Keratinocyte (primary cell): Measurements from ENCODE around the gene LRRC31. TPM values are rescaled to one million over a fixed set of nuclear protein-coding genes. Genes with fewer than 3 reads are reported as not detected.

ENCODE experiments used
- DNase-seq: peaks from one replicate; pipeline ENCODE4 v3.0.0-alpha.2; 2011; ENCODE audit warnings: low read depth, missing footprints, low spot score
- FAIRE-seq: peaks from 2 replicates; lab custom pipeline; 2011; peaks lifted over from hg19 to GRCh38; lab: Jason Lieb, UNC
- H2AFZ ChIP-seq: 2 replicates; pipeline ENCODE4 v1.6.0; 2012; ENCODE audit warnings: low read length, control low read depth, inconsistent platforms; ENCODE audit not compliant: control insufficient read depth
- H3K27ac ChIP-seq: 2 replicates; pipeline ENCODE4 v1.5.1; 2011; ENCODE audit warnings: low read length; ENCODE audit not compliant: control insufficient read depth, insufficient read depth
- H3K27me3 ChIP-seq: 3 replicates; pipeline ENCODE4 v1.6.0; 2011; ENCODE audit warnings: low read length; ENCODE audit not compliant: control insufficient read depth, insufficient read depth; ENCODE audit errors: extremely low read depth
- H3K36me3 ChIP-seq, 2 experiments: 2 replicates in 1 of 2; 3 replicates in 1 of 2; pipeline ENCODE4 v1.5.1; 2011; ENCODE audit warnings: low read length in 2 of 2, mild to moderate bottlenecking in 1 of 2; ENCODE audit not compliant: control insufficient read depth in 2 of 2, insufficient read depth in 2 of 2; ENCODE audit errors: extremely low read depth in 1 of 2
- H3K4me1 ChIP-seq: 3 replicates; pipeline ENCODE4 v1.5.1; 2011; ENCODE audit warnings: low read length; ENCODE audit not compliant: control insufficient read depth, insufficient read depth; ENCODE audit errors: extremely low read depth
- H3K4me2 ChIP-seq: 3 replicates; pipeline ENCODE4 v1.6.0; 2011; ENCODE audit warnings: low read depth, low read length; ENCODE audit not compliant: control insufficient read depth, insufficient read depth; ENCODE audit errors: extremely low read depth
- H3K4me3 ChIP-seq, 3 experiments: fragments of 200-600 bp in 1 of 3; sonication (generic) in 1 of 3; 2 replicates in 2 of 3; 3 replicates in 1 of 3; pipeline ENCODE4 v1.5.1; 2011 to 2016; ENCODE audit warnings: low read length in 3 of 3, mild to moderate bottlenecking in 3 of 3, control low read depth in 2 of 3, inconsistent platforms in 1 of 3, low read depth in 1 of 3, mixed read lengths in 1 of 3, mixed run types in 1 of 3, moderate library complexity in 1 of 3; ENCODE audit not compliant: control insufficient read depth in 2 of 3, insufficient read depth in 2 of 3; ENCODE audit errors: extremely low read depth in 1 of 3
- H3K79me2 ChIP-seq: 2 replicates; pipeline ENCODE4 v1.6.0; 2012; ENCODE audit warnings: low read length; ENCODE audit not compliant: control insufficient read depth, insufficient read depth
- H3K9ac ChIP-seq: 3 replicates; pipeline ENCODE4 v1.6.0; 2011; ENCODE audit warnings: low read length; ENCODE audit not compliant: control insufficient read depth, insufficient read depth; ENCODE audit errors: extremely low read depth
- H3K9me1 ChIP-seq: 3 replicates; pipeline ENCODE4 v1.6.0; 2011; ENCODE audit warnings: low read length; ENCODE audit not compliant: control insufficient read depth, insufficient read depth; ENCODE audit errors: extremely low read depth
- H3K9me3 ChIP-seq: 2 replicates; pipeline ENCODE4 v1.5.1; 2012; ENCODE audit warnings: low read depth, low read length; ENCODE audit not compliant: control insufficient read depth
- H4K20me1 ChIP-seq: 3 replicates; pipeline ENCODE4 v1.6.0; 2011; ENCODE audit warnings: low read length; ENCODE audit not compliant: control insufficient read depth, insufficient read depth; ENCODE audit errors: extremely low read depth
- EZH2 ChIP-seq: IDR thresholded peaks from one replicate; pipeline ENCODE4 v1.6.1; 2012; ENCODE audit warnings: inconsistent platforms, mild to moderate bottlenecking, low read length, moderate library complexity
- dilution Hi-C: fragments of 300-500 bp; cut with MboI; formaldehyde crosslinking; loops from one replicate; pipeline ENCODE4 v1.7.0; 2020; ENCODE audit warnings: low sequenced_read_pairs; ENCODE audit not compliant: extremely low pct_ligation_motif_present
- polyA plus RNA-seq, 5 experiments: library from polyadenylated mRNA; depleted of rRNA in 3 of 5; stranded (reverse) in 3 of 5; stranded (forward) in 1 of 5; unstranded in 1 of 5; fragments of >200 nt; gene quantifications; 1 replicate in 1 of 5; 2 replicates in 3 of 5; 3 replicates in 1 of 5; pipeline versions ENCODE4 v1.2.1 to v1.2.3, GENCODE V29; 2011 to 2012; ENCODE audit warnings: missing spikeins in 2 of 5, low read depth in 1 of 5, low replicate concordance in 1 of 5
- TF ChIP-seq, protein P1 (sequence below), 3 experiments: IDR thresholded peaks in 1 of 3; conservative IDR thresholded peaks in 1 of 3; optimal IDR thresholded peaks in 1 of 3; 2 replicates in 2 of 3; 3 replicates in 1 of 3; pipeline versions ENCODE3 to v1.5.1; 2011; ENCODE audit warnings: low read length in 3 of 3, mild to moderate bottlenecking in 3 of 3, moderate library complexity in 2 of 3, control low read depth in 1 of 3, inconsistent platforms in 1 of 3; ENCODE audit not compliant: insufficient read depth in 2 of 3; ENCODE audit errors: extremely low read depth in 1 of 3

The LRRC31 gene
- polyA plus RNA-seq, 1 donor (not counting 4 experiments of a cell fraction or from before 2014, with no cell fraction given): not detected

DNA sequence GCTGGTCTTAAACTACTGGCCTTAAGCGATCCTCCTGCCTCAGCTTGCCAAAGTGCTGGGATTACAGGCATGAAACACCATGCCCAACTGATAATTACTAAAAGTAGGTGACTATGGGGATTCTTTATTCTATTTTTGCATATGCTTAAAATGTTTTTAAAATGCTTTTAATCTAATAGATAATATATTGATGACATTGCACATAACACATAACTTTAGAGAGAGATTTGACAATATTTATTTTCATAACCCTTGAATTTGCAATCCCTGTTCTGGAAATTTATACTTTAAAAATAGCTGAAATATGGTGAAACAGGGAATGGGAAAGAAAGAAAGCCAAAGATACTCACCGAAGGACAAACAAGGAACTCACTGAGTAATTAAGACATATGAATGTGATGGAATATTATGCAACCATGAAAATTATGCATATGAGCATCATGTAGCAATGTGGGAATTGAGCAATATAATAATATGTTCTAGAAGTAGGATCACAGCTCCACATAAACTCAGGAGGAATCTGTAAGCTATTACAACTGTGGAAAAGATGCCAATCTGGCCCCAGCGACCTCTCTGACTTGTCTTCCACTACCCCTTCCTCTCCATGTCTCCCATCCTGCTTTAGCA lies 2.0 kb downstream of the LRRC31 start:
- no peak overlapping the region for H3K27ac ChIP-seq
- dilution Hi-C loops: no loop called here
- H3K4me3 ChIP-seq: no peak overlapping the region
- FAIRE-seq (no peak), DNase-seq (no peak)
- H3K9ac ChIP-seq: no peak overlapping the region
- no peaks in the 10 kb centered on the region for H3K27me3 ChIP-seq
- no peaks in the 10 kb centered on the region for H3K79me2 ChIP-seq
- H3K4me2 ChIP-seq: no peak overlapping the region
- no peaks in the 10 kb centered on the region for H3K36me3 ChIP-seq
- no peaks in the 10 kb centered on the region for H3K9me1 ChIP-seq
- H2AFZ ChIP-seq: no peak overlapping the region
- H4K20me1 ChIP-seq: no peaks in the 10 kb centered on the region
- no peaks in the 10 kb centered on the region for H3K9me3 ChIP-seq
- no peaks in the 10 kb centered on the region for H3K4me1 ChIP-seq
- no peak for TF ChIP-seq EZH2
- TF ChIP-seq, protein P1, sequence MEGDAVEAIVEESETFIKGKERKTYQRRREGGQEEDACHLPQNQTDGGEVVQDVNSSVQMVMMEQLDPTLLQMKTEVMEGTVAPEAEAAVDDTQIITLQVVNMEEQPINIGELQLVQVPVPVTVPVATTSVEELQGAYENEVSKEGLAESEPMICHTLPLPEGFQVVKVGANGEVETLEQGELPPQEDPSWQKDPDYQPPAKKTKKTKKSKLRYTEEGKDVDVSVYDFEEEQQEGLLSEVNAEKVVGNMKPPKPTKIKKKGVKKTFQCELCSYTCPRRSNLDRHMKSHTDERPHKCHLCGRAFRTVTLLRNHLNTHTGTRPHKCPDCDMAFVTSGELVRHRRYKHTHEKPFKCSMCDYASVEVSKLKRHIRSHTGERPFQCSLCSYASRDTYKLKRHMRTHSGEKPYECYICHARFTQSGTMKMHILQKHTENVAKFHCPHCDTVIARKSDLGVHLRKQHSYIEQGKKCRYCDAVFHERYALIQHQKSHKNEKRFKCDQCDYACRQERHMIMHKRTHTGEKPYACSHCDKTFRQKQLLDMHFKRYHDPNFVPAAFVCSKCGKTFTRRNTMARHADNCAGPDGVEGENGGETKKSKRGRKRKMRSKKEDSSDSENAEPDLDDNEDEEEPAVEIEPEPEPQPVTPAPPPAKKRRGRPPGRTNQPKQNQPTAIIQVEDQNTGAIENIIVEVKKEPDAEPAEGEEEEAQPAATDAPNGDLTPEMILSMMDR (optimal IDR thresholded peaks at IDR 0.05 in 1 of 3, IDR thresholded peaks at IDR 0.05 in 1 of 3, conservative IDR thresholded peaks at IDR 0.05 in 1 of 3; ENCODE audit: extremely low read depth in 1 of 3, insufficient read depth in 2 of 3, low read length in 3 of 3): no peak

DNA sequence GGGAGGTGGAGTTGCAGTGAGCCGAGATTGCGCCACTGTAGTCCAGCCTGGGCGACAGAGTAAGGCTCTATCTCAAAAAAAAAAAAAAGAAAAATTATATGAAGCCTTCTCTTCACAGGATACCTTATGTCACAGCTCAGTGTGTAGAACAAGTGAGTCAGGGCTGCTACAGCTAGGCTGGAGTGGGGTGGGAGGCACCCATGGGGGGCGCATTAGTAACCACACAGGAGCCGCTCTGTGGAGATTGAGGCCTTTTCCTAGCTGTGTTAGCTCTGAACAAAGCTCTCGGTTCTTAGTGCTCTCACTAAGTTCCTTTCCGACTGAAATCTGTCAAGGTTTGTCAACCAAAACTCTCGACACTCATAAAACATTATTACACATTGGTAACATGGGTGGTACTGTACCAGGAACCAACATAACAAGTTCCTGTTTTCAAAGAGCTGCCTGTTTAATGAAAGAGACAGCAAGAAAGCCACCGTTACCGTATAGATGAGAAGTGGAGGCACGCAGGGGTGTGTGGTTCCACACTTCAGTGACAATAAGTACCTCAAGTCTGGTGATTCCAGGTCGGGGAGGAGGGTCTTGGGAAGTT lies 4.5 kb downstream of the LRRC31 start:
- TF ChIP-seq EZH2: no peak
- TF ChIP-seq, protein P1 (optimal IDR thresholded peaks at IDR 0.05 in 1 of 3, IDR thresholded peaks at IDR 0.05 in 1 of 3, conservative IDR thresholded peaks at IDR 0.05 in 1 of 3; ENCODE audit: extremely low read depth in 1 of 3, insufficient read depth in 2 of 3, low read length in 3 of 3): no peak
- Histone ChIP-seq H3K36me3 (no peaks in the 10 kb centered on the region), H2AFZ (no peak overlapping the region), H3K9me3 (no peaks in the 10 kb centered on the region), H4K20me1 (no peaks in the 10 kb centered on the region), H3K9ac (no peak overlapping the region), H3K27me3 (peaks cover 3% of the 10 kb centered on the region), H3K4me1 (no peaks in the 10 kb centered on the region), H3K4me3 (no peak overlapping the region), H3K27ac (no peak overlapping the region), H3K79me2 (no peaks in the 10 kb centered on the region), H3K9me1 (no peaks in the 10 kb centered on the region), H3K4me2 (no peak overlapping the region)
- no peak for FAIRE-seq
- dilution Hi-C loops: no loop called here
- no peak for DNase-seq
